ENCODE data around the gene ZDHHC17. TPM values are rescaled to one million over a fixed set of nuclear protein-coding genes. Genes with fewer than 3 reads are reported as not detected.

The ZDHHC17 gene
- total and polyA plus RNA-seq, 2 donors (not counting 1 experiment from before 2014, with no cell fraction given): 30.5 to 141 TPM

- H3K9me3 ChIP-seq (ENCODE audit: control insufficient read depth, insufficient read depth, low read depth, low read length): no peaks in the 10 kb centered on the region
- H4K20me1 ChIP-seq (ENCODE audit: control insufficient read depth, extremely low read depth, insufficient read depth, low read length): no peaks in the 10 kb centered on the region
- TF ChIP-seq EZH2 (IDR thresholded peaks at IDR 0.05; ENCODE audit: low read length, missing control alignments) (no peak), CTCF (conservative IDR thresholded peaks at IDR 0.05 in 1 of 2, IDR thresholded peaks at IDR 0.05 in 1 of 2; ENCODE audit: low read depth in 1 of 2, low read length in 2 of 2) (no peak)
- H3K4me2 ChIP-seq (ENCODE audit: extremely low read depth, insufficient read depth, low read length): no peak overlapping the region
- H3K79me2 ChIP-seq (ENCODE audit: control insufficient read depth, insufficient read depth, low read length): peaks cover 3% of the 10 kb centered on the region
- no peak overlapping the region for H3K4me3 ChIP-seq (replicated peaks in 1 of 4; ENCODE audit: control extremely low read depth in 1 of 4, insufficient read depth in 1 of 4, low read depth in 3 of 4, low read length in 4 of 4)
- no peak overlapping the region for H3K27ac ChIP-seq (ENCODE audit: insufficient read depth, low read length)
- peaks cover 5% of the 10 kb centered on the region for H3K4me1 ChIP-seq (ENCODE audit: control insufficient read depth, extremely low read depth, insufficient read depth, low read length)
- no peak for DNase-seq (ENCODE audit: low read depth in 2 of 2)
- H3K27me3 ChIP-seq (ENCODE audit: control insufficient read depth, insufficient read depth, low read length): no peaks in the 10 kb centered on the region
- H2AFZ ChIP-seq (ENCODE audit: low read length): no peak overlapping the region
- no peak overlapping the region for H3K9ac ChIP-seq (ENCODE audit: insufficient read depth, low read length)
- no peaks in the 10 kb centered on the region for H3K36me3 ChIP-seq (ENCODE audit: control insufficient read depth, insufficient read depth, low read length)
These were observed 107.2 kb downstream of the ZDHHC17 start for GRCh38 chr12:76871082-76871481.

GRCh38 chr12:76871742-76872141 lies 107.8 kb downstream of the ZDHHC17 start:
- H3K27ac ChIP-seq (ENCODE audit: insufficient read depth, low read length): no peak overlapping the region
- no peak overlapping the region for H3K4me2 ChIP-seq (ENCODE audit: extremely low read depth, insufficient read depth, low read length)
- H2AFZ ChIP-seq (ENCODE audit: low read length): no peak overlapping the region
- no peak overlapping the region for H3K9ac ChIP-seq (ENCODE audit: insufficient read depth, low read length)
- peak in 1 of 2 donors; percentile 57 for DNase-seq (ENCODE audit: low read depth in 2 of 2)
- H3K4me3 ChIP-seq (replicated peaks in 1 of 4; ENCODE audit: control extremely low read depth in 1 of 4, insufficient read depth in 1 of 4, low read depth in 3 of 4, low read length in 4 of 4): no peak overlapping the region
- no peaks in the 10 kb centered on the region for H4K20me1 ChIP-seq (ENCODE audit: control insufficient read depth, extremely low read depth, insufficient read depth, low read length)
- peaks cover 3% of the 10 kb centered on the region for H3K4me1 ChIP-seq (ENCODE audit: control insufficient read depth, extremely low read depth, insufficient read depth, low read length)
- H3K79me2 ChIP-seq (ENCODE audit: control insufficient read depth, insufficient read depth, low read length): peaks cover 5% of the 10 kb centered on the region
- no peaks in the 10 kb centered on the region for H3K27me3 ChIP-seq (ENCODE audit: control insufficient read depth, insufficient read depth, low read length)
- no peaks in the 10 kb centered on the region for H3K36me3 ChIP-seq (ENCODE audit: control insufficient read depth, insufficient read depth, low read length)
- no peaks in the 10 kb centered on the region for H3K9me3 ChIP-seq (ENCODE audit: control insufficient read depth, insufficient read depth, low read depth, low read length)
- no peak for TF ChIP-seq CTCF (conservative IDR thresholded peaks at IDR 0.05 in 1 of 2, IDR thresholded peaks at IDR 0.05 in 1 of 2; ENCODE audit: low read depth in 1 of 2, low read length in 2 of 2)
- TF ChIP-seq EZH2 (IDR thresholded peaks at IDR 0.05; ENCODE audit: low read length, missing control alignments): no peak

- no peaks in the 10 kb centered on the region for H3K9me3 ChIP-seq (ENCODE audit: control insufficient read depth, insufficient read depth, low read depth, low read length)
- H4K20me1 ChIP-seq (ENCODE audit: control insufficient read depth, extremely low read depth, insufficient read depth, low read length): no peaks in the 10 kb centered on the region
- peaks cover 6% of the 10 kb centered on the region for H3K79me2 ChIP-seq (ENCODE audit: control insufficient read depth, insufficient read depth, low read length)
- no peak overlapping the region for H3K4me2 ChIP-seq (ENCODE audit: extremely low read depth, insufficient read depth, low read length)
- no peak for DNase-seq (ENCODE audit: low read depth in 2 of 2)
- no peak overlapping the region for H2AFZ ChIP-seq (ENCODE audit: low read length)
- no peak overlapping the region for H3K4me3 ChIP-seq (replicated peaks in 1 of 4; ENCODE audit: control extremely low read depth in 1 of 4, insufficient read depth in 1 of 4, low read depth in 3 of 4, low read length in 4 of 4)
- no peak overlapping the region for H3K27ac ChIP-seq (ENCODE audit: insufficient read depth, low read length)
- peaks cover under 1% of the 10 kb centered on the region for H3K4me1 ChIP-seq (ENCODE audit: control insufficient read depth, extremely low read depth, insufficient read depth, low read length)
- no peak overlapping the region for H3K9ac ChIP-seq (ENCODE audit: insufficient read depth, low read length)
- H3K36me3 ChIP-seq (ENCODE audit: control insufficient read depth, insufficient read depth, low read length): no peaks in the 10 kb centered on the region
- H3K27me3 ChIP-seq (ENCODE audit: control insufficient read depth, insufficient read depth, low read length): no peaks in the 10 kb centered on the region
- TF ChIP-seq CTCF (conservative IDR thresholded peaks at IDR 0.05 in 1 of 2, IDR thresholded peaks at IDR 0.05 in 1 of 2; ENCODE audit: low read depth in 1 of 2, low read length in 2 of 2) (no peak), EZH2 (IDR thresholded peaks at IDR 0.05; ENCODE audit: low read length, missing control alignments) (no peak)
These were observed 108.5 kb downstream of the ZDHHC17 start for GRCh38 chr12:76872415-76872814.
